BJ (cell line): ENCODE results near the gene BLTP3B. TPM values are rescaled to one million over a fixed set of nuclear protein-coding genes. Genes with fewer than 3 reads are reported as not detected.
A peak's percentile ranks its signal among the peaks of the same experiment; 100 is the strongest.

Source experiments
- CTCF ChIA-PET: fragments of 350-600 bp; formaldehyde crosslinking; extraction: SDS; loops from one replicate; lab custom pipeline; 2021; ENCODE audit warnings: antibody characterized with exemption, inconsistent platforms; lab: Yijun Ruan, JAX
- POLR2A ChIA-PET: fragments of 300-600 bp; sonication (Branson Sonifier 250); formaldehyde crosslinking; extraction: SDS; loops from one replicate; lab custom pipeline; 2021; ENCODE audit warnings: antibody characterized with exemption; lab: Charles Lee
- DNase-seq: peaks from one replicate; pipeline ENCODE4 v3.0.0-alpha.2; 2011; ENCODE audit warnings: low read depth
- H3K27me3 ChIP-seq: 2 replicates; pipeline ENCODE4 v1.6.0; 2011; ENCODE audit warnings: low read length; ENCODE audit not compliant: control insufficient read depth, insufficient read depth
- H3K36me3 ChIP-seq: 2 replicates; pipeline ENCODE4 v1.5.1; 2011; ENCODE audit warnings: low read length; ENCODE audit not compliant: control insufficient read depth, insufficient read depth
- H3K4me3 ChIP-seq: 2 replicates; pipeline ENCODE4 v1.5.1; 2011; ENCODE audit warnings: low read depth, mild to moderate bottlenecking, control low read depth, low read length
- polyA plus RNA-seq: library from polyadenylated mRNA; depleted of rRNA; stranded (reverse); fragments of >200 nt; gene quantifications from 2 replicates; pipeline ENCODE4 v1.2.3, GENCODE V29; 2011
- TF ChIP-seq, protein P1 (sequence below): IDR thresholded peaks from 2 replicates; pipeline ENCODE4 v1.5.1; 2011; ENCODE audit warnings: low read depth, mild to moderate bottlenecking, control low read depth, inconsistent platforms, low read length, moderate library complexity; ENCODE audit not compliant: insufficient read depth

BLTP3B gene
- polyA plus RNA-seq, 1 experiment, result 11.9 TPM

- Histone ChIP-seq H3K4me3 (no peak overlapping the region), H3K27me3 (no peaks in the 10 kb centered on the region), H3K36me3 (no peaks in the 10 kb centered on the region)
- CTCF ChIA-PET, result interaction anchor here (0.6 to 3.4 kb wide), 4 partner anchors 8 to 128 kb away, joined by 3 to 36 read pairs (median 7); partner anchors contain the start of gene BLTP3B
- no peak for DNase-seq
- TF ChIP-seq, protein P1, sequence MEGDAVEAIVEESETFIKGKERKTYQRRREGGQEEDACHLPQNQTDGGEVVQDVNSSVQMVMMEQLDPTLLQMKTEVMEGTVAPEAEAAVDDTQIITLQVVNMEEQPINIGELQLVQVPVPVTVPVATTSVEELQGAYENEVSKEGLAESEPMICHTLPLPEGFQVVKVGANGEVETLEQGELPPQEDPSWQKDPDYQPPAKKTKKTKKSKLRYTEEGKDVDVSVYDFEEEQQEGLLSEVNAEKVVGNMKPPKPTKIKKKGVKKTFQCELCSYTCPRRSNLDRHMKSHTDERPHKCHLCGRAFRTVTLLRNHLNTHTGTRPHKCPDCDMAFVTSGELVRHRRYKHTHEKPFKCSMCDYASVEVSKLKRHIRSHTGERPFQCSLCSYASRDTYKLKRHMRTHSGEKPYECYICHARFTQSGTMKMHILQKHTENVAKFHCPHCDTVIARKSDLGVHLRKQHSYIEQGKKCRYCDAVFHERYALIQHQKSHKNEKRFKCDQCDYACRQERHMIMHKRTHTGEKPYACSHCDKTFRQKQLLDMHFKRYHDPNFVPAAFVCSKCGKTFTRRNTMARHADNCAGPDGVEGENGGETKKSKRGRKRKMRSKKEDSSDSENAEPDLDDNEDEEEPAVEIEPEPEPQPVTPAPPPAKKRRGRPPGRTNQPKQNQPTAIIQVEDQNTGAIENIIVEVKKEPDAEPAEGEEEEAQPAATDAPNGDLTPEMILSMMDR, result no peak
- POLR2A ChIA-PET, result no interaction called here
These were observed 10.5 kb upstream of the BLTP3B start for GRCh38 chr12:100153131-100153530.

DNA sequence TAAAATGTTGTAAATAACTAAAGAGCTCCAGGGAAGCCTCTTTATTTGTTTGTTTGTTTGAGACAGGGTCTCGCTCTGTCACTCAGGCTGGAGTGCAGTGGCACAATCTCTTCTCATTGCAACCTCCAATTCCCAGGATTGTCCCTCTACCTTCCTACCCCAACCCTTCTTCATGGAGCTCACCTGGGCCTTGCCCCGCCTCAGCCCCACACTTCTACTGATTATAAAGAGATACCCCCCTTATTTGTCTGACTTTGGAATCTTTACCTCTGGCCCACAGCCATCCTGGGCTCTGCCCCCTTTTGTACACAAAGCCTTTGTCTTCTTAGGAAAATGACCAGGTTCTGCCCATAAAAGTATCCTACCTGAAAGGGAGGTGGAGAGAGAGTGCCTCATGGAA lies 9.1 kb upstream of the BLTP3B start:
- Histone ChIP-seq H3K36me3 (no peaks in the 10 kb centered on the region), H3K27me3 (no peaks in the 10 kb centered on the region), H3K4me3 (no peak overlapping the region)
- DNase-seq, result no peak
- POLR2A ChIA-PET, result no interaction called here
- TF ChIP-seq, protein P1, result no peak
- CTCF ChIA-PET, result interaction anchor here (1.1 kb wide), 1 partner anchor 176 kb away, joined by 6 read pairs; no protein-coding TSS in a partner anchor

GRCh38 chr12:100146252-100146651 lies 3.6 kb upstream of the BLTP3B start:
- ChIA-PET CTCF (interaction anchor here (4.2 kb wide), 1 partner anchor 8 kb away, joined by 36 read pairs; no protein-coding TSS in a partner anchor), POLR2A (no interaction called here)
- no peak for DNase-seq
- TF ChIP-seq, protein P1, result no peak
- Histone ChIP-seq H3K27me3 (no peaks in the 10 kb centered on the region), H3K36me3 (no peaks in the 10 kb centered on the region), H3K4me3 (no peak overlapping the region)

DNA sequence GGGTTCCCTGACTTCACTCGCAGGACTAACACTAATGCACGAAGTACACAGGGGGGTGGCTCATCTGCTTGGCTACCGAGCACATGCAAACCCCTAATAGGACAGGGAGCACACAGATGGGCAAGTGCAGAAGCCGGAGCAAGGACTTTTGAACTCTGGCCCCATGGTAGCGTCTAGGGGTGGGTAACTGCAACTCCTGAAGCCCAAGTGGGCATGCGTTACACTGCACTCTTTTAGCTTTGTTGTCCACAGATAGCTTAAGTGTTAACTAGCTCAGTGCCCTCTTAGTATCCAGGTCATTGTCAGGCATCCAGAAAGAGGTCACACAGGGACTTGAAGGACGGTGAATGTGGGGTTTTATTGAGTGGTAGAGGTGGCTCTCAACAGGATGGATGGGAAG lies 3.0 kb upstream of the BLTP3B start:
- CTCF ChIA-PET, result interaction anchor here (4.2 kb wide), 1 partner anchor 9 kb away, joined by 36 read pairs; no protein-coding TSS in a partner anchor
- POLR2A ChIA-PET, result no interaction called here
- Histone ChIP-seq H3K36me3 (no peaks in the 10 kb centered on the region), H3K4me3 (no peak overlapping the region), H3K27me3 (no peaks in the 10 kb centered on the region)
- TF ChIP-seq, protein P1, result no peak
- DNase-seq, result no peak

- TF ChIP-seq, protein P1, result no peak
- H3K36me3 ChIP-seq, result no peaks in the 10 kb centered on the region
- DNase-seq, result no peak
- no peaks in the 10 kb centered on the region for H3K27me3 ChIP-seq
- ChIA-PET CTCF (interaction anchor here (1.1 to 4.2 kb wide), 2 partner anchors 12 to 13 kb away, joined by 3 to 36 read pairs; no protein-coding TSS in a partner anchor), POLR2A (no interaction called here)
- peak overlapping the region; percentile 80 for H3K4me3 ChIP-seq
These were observed 450 bp downstream of the BLTP3B start for GRCh38 chr12:100141998-100142850.
